Stimulated activated naive CD4-positive, alpha-beta T cell (primary cell): ENCODE measurements around the gene PREX1.

Source experiments
- DNase-seq, 6 experiments: peaks; one replicate each; lab custom pipeline; 2025; lab: John Stamatoyannopoulos, UW

Gene PREX1

DNA sequence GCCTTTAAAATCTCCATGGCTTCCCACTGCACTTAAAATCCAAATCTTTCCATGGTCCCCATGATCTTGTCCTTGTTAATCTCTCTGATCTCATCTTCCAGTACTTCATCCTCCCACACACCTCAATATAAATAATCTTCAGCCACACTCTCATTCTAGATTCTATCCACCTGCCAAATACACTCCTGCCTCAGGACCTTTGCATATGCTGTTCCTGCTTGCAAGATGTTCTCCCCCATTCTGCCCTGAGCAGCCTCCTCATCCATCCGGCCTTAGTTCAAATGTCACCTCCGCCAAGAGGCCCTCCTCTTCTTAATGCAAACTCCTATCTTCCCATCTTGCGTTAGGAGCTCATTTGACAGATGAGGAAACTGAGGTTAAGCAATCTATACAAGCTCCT lies 77.4 kb downstream of the PREX1 start:
- no peak for DNase-seq

- no peak for DNase-seq
Observed at GRCh38 chr20:48749437-48749836, 78.4 kb downstream of the PREX1 start.

DNA sequence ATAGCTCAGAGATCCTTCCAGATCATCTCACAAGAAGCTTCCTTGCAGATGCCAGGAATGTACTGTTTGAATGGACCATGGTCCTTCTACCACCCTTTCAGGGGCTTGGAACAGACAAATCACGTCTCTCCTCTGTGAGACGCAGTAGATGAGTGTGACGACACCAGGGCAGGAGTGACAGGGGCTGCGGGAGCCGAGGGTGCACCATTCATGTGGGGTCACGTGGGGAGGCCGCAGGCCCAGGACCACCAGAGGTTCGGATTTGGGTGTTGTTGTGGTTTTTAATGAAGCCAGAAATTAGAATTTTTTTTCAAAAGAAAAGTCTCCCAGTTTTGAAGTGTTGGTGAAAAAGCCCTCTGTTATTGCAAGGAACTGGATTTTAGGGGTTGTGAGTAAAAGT lies 79.2 kb downstream of the PREX1 start:
- DNase-seq: no peak

DNA sequence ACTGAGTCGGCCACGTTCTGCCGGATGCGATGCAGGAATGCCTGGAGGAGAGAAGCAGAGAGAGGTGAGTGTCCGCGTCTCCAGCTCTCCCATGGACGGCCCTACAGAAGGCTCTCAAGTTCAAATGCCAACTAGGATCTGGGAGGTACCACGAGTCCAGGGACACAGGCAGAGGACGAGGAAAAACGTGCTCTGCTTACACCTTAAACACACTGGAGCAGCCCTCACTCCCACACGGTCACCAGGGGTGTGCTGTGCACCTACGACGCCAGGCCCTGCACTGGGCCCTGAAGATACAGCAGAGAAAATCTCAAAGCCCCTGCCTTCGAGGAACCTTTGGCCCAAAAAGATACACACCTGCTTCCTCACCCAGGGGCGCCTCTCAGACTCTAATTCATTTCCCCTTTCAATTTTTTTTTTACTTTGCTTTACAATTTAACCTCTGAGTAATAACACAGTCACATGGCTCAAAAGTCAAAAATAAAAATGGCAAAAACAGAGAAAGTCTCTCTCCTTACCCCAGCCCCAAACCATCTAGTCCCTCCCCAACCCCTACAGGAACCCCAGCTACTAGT lies 79.9 kb downstream of the PREX1 start:
- DNase-seq: no peak

GRCh38 chr20:48745330-48745729 lies 82.5 kb downstream of the PREX1 start:
- no peak for DNase-seq

GRCh38 chr20:48744515-48744914 lies 83.3 kb downstream of the PREX1 start:
- DNase-seq: no peak

DNA sequence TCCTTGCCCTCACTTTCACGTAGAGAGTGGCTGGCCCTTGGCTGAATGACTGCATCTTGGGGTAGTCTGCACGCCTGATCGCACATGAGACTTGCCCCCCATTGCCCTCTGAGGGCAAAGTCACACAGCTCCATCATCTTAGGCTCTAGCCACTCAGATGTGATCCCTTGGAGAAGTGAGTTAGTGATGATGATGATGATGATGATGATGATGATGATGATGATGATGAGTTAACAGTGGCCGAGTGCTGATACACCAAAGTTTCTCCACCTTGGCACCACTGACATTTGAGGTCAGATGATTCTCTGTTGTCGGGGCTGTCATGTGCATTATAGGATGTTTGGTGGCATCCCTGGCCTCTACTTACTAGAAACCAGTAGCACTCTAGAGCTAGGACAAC lies 84.0 kb downstream of the PREX1 start:
- no peak for DNase-seq

GRCh38 chr20:48742912-48743680 lies 84.7 kb downstream of the PREX1 start:
- DNase-seq: no peak

GRCh38 chr20:48742233-48742632 lies 85.6 kb downstream of the PREX1 start:
- DNase-seq: no peak

DNA sequence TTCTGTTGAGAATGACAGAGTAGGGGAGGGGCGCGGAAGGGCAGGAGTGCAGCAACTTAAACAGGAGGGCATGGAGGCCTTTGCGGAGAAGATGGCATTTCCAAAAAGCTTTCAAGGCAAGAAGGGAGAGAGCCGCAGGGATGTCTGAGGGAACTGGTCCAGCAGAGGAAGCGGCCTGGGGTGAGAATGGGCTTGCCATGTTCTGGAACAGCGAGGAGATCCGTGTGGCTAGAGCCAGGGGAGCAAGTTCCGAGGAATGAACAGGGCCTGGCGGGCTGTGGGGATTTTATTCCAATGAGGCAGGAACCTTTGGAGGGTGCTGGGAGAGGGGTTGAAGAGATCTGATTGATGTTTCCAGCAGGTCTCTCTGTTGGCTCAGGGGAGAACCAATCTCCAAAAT lies 86.1 kb downstream of the PREX1 start:
- no peak for DNase-seq

GRCh38 chr20:48740712-48741111 lies 87.1 kb downstream of the PREX1 start:
- no peak for DNase-seq

DNA sequence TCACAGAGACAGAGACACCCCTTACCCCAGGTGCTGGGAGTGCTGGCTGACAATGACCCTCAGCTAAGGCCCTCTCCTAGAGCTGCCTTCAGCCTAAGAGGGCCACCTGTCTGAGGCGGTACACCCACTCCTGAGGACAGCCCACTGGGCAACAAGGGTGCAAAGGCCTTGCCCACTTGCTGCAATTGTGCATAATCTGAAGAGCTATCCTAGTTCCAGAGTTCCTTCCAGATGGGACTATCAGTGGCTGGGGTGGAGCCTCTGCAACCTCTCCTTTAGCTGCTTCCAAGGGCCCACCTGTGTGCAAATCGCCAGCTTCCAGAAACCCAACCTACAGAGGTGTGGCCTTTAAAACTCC lies 87.5 kb downstream of the PREX1 start:
- DNase-seq: no peak

DNA sequence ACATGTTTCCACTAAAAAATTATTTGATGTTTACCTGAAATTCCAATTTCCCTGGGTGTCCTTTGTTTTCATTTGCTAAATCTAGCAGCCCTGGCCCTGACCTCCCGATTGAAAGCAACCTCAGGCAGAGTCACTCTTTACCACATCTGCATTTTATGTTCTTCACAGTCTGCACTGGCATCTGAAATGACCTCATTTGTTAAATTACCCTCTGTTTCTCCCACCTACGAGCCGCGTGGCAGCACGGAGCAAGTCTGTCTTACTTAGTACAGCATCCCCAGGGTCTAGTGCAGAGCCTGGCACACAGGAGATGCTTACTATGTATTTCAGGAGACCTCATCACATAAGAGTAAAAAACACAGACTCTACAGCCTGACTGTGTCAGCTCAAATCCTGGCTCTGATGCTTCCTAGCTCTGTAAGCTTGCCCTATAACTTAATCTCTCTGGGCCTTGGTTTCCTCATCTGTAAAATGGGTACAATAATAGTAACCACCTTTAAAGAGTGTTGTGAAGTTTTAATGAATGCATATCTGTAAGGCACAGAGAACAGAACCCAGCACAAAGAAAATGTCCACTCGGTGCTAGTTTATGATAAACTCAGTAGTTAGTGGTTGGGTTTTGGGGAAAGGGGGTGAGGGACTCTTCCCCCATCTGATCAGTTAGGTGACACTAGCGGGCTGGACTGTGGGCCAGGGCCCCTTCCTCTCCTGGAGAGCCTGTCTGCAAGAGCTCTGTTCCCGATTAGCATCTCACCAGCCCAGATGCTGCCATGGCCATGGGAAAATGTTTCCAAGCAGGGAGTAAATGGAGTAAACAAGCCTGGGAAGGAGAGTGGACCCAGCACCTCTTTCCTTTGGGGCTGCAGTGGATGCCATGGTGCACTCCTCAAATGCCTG lies 88.2 kb downstream of the PREX1 start:
- DNase-seq: no peak

GRCh38 chr20:48738399-48739304 lies 89.1 kb downstream of the PREX1 start:
- no peak for DNase-seq

GRCh38 chr20:48738094-48738398 lies 89.8 kb downstream of the PREX1 start:
- DNase-seq: no peak

GRCh38 chr20:48737434-48738093 lies 90.2 kb downstream of the PREX1 start:
- no peak for DNase-seq

GRCh38 chr20:48736636-48737035 lies 91.2 kb downstream of the PREX1 start:
- no peak for DNase-seq

DNA sequence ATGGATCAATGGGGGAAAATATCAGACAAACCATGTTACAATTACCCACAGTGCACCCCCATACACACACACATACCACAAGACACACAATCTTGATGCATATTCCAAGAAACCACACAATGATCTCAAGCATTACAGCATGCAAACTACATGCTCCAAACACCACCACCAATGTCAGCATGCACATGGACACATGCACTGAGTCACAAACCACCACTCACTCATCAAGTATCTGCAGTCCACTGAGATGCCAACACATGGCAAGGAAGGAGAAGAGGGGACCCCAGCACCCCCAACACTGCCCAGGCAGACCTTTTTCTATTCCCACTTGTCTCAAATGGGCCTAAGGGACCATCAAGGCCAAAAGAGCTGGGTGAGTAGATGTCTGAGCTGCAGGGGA lies 91.6 kb downstream of the PREX1 start:
- DNase-seq: no peak

DNA sequence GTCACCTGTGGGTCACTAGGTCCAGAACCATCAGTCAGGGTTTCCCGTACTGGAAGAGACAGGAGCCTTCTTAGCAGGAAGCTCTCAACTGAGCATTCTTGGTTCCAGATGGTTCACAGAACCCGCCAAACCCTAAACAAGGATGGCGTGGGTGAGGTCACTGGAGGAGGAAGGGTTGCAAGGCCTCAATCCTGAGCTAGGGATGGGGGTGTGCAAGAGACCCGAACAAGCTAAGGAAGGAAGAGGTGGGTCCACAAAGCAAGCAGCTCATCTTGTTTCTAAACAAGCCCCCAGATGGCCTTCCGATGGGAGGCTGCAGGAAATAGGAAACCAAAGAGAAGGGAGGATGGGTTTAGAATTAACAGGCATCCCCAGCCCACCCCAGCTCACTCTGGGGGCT lies 92.7 kb downstream of the PREX1 start:
- no peak for DNase-seq

DNA sequence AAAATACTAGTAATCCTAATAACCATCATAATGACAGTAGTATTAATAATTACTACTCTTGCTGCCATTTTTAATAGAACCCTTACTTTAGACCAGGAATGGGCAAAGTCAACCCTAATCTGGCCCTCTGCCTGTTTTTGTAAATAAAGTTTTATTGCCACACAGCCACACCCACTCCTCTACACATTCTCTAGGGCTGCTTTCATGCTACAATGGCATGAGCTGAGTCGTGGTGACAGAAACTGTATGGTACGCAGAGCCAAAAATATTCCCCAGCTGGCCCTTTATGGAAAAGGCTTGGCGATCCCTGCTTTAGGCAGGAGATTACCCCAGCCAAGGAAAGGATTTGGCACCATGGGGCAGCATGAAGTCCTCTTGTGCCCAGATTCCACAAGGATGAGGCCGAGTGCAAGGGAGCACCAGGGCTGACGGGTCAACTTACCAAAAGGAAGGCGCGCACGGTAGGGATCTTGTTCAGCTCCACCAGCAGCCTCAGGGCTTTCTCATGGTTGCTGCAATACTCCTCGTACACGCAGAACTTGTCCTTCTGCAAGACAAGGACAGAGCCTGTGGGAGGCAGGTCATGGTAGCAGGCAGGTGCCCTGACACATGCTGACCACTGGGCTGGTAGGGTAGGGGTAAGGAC lies 93.6 kb downstream of the PREX1 start:
- DNase-seq: no peak

GRCh38 chr20:48733296-48733790 lies 94.5 kb downstream of the PREX1 start:
- DNase-seq: no peak
